H1 (cell line): Measurements from ENCODE around the gene SVEP1. TPM values are rescaled to one million over a fixed set of nuclear protein-coding genes. Genes with fewer than 3 reads are reported as not detected.

ENCODE experiments used
- E2F6 ChIP-seq: IDR thresholded peaks from 2 replicates; pipeline ENCODE4 v1.6.1; 2012; ENCODE audit warnings: inconsistent platforms
- GTF2F1 ChIP-seq: IDR thresholded peaks from 2 replicates; pipeline ENCODE4 v1.6.1; 2012; ENCODE audit warnings: low read depth, low read length, improper control_type of control experiment, borderline replicate concordance
- HDAC2 ChIP-seq, 2 experiments: fragments of 300-600 bp in 1 of 2; sonication (generic) in 1 of 2; IDR thresholded peaks; 2 replicates each; pipeline ENCODE4 v1.6.1; 2011 to 2012; ENCODE audit warnings: low read depth in 2 of 2, low read length in 2 of 2, mild to moderate bottlenecking in 2 of 2, moderate library complexity in 2 of 2, borderline replicate concordance in 1 of 2, inconsistent platforms in 1 of 2
- KDM4A ChIP-seq: IDR thresholded peaks from one replicate; pipeline ENCODE4 v1.7.1; 2012; ENCODE audit warnings: low read depth, mild to moderate bottlenecking, moderate library complexity, low read length, inconsistent platforms; ENCODE audit not compliant: severe bottlenecking
- TEAD4 ChIP-seq: IDR thresholded peaks from 2 replicates; pipeline ENCODE4 v1.6.1; 2012; ENCODE audit warnings: low read depth, low read length, inconsistent platforms, mixed read lengths
- USF2 ChIP-seq: IDR thresholded peaks from 2 replicates; pipeline ENCODE4 v1.6.1; 2011; ENCODE audit warnings: low read length, improper control_type of control experiment
- polyA plus RNA-seq, 7 experiments: library from polyadenylated mRNA; depleted of rRNA in 3 of 7; stranded (reverse) in 5 of 7; unstranded in 2 of 7; fragments of >200 nt in 5 of 7; fragments of 200-250 nt in 2 of 7; gene quantifications; 1 replicate in 5 of 7; 2 replicates in 1 of 7; 4 replicates in 1 of 7; pipeline versions ENCODE4 v1.2.1 to v1.2.3, GENCODE V29; 2011 to 2013; ENCODE audit warnings: missing spikeins in 2 of 7, mixed read lengths in 2 of 7
- total RNA-seq: library from RNA; stranded (reverse); fragmentation: NEBNext Ultra II Directional; extraction: Animal tissue kit (Norgen Biotek cat#: 25700); gene quantifications from 2 replicates; pipeline ENCODE4 v1.2.1, GENCODE V29; 2021

SVEP1 gene
- total and polyA plus RNA-seq, 2 of the 8 experiments (the other 6 are each of a cell fraction or from before 2014, with no cell fraction given), result 0.11 to 0.37 TPM

GRCh38 chr9:110357505-110357904 lies 222.0 kb downstream of the SVEP1 start (continued):
- TF ChIP-seq USF2, result no peak
- TF ChIP-seq TEAD4, result no peak
- no peak for TF ChIP-seq E2F6
- TF ChIP-seq HDAC2 (IDR thresholded peaks at IDR 0.05; ENCODE audit: borderline replicate concordance in 1 of 2, low read depth in 2 of 2, low read length in 2 of 2), result no peak
- no peak for TF ChIP-seq KDM4A
- TF ChIP-seq GTF2F1, result no peak
